Panc1 (cell line): ENCODE results near the gene LBH.

Experiments
- POLR2AphosphoS5 ChIP-seq: IDR thresholded peaks from 2 replicates; pipeline ENCODE4 v1.6.1; 2012; ENCODE audit warnings: mild to moderate bottlenecking, low read depth, low read length, moderate library complexity
- SIN3A ChIP-seq: IDR thresholded peaks from 2 replicates; pipeline ENCODE4 v1.6.1; 2012; ENCODE audit warnings: low read depth, mild to moderate bottlenecking, low read length, moderate library complexity, borderline replicate concordance; ENCODE audit not compliant: insufficient read depth
- TCF7L2 ChIP-seq: IDR thresholded peaks from 2 replicates; pipeline ENCODE4 v1.6.1; 2011; ENCODE audit warnings: mild to moderate bottlenecking, low read depth, low read length, inconsistent platforms
- TF ChIP-seq, protein P1 (sequence below): fragments of 450-650 bp; IDR thresholded peaks from 2 replicates; pipeline ENCODE4 v1.5.1; 2017; ENCODE audit warnings: mild to moderate bottlenecking

DNA sequence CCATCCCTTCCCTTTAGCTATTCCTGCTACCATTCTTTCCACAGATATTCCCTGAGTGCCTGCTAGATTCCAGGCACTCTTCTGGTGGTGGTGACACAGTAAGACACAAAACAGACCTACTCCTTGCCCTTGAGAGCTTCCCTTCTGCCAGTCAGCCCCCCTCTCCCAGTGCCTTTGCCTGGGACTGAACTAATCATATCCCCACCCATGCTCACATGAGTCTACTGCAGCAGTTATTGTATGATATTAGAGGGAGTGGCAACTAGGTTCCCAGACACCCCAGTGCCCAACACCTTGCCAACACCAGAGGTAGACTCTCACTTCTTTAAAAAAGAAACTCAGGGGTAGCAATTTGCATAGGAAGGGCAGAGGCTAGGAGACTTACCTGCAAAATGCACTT is 7.2 kb upstream of the LBH start:
- TF ChIP-seq, protein P1, sequence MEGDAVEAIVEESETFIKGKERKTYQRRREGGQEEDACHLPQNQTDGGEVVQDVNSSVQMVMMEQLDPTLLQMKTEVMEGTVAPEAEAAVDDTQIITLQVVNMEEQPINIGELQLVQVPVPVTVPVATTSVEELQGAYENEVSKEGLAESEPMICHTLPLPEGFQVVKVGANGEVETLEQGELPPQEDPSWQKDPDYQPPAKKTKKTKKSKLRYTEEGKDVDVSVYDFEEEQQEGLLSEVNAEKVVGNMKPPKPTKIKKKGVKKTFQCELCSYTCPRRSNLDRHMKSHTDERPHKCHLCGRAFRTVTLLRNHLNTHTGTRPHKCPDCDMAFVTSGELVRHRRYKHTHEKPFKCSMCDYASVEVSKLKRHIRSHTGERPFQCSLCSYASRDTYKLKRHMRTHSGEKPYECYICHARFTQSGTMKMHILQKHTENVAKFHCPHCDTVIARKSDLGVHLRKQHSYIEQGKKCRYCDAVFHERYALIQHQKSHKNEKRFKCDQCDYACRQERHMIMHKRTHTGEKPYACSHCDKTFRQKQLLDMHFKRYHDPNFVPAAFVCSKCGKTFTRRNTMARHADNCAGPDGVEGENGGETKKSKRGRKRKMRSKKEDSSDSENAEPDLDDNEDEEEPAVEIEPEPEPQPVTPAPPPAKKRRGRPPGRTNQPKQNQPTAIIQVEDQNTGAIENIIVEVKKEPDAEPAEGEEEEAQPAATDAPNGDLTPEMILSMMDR: no peak
- no peak for TF ChIP-seq POLR2AphosphoS5
- TF ChIP-seq SIN3A: no peak
- TF ChIP-seq TCF7L2: no peak
